Brain pericyte (primary cell): ENCODE measurements around the gene NDUFB5.

Source experiments
- DNase-seq: peaks from one replicate; pipeline ENCODE4 v3.0.0-alpha.2; 2012; ENCODE audit warnings: low read depth, low spot score

NDUFB5 gene

GRCh38 chr3:179604321-179605078, at the start of gene NDUFB5, which contains the start of gene MRPL47:
TSS of gene NDUFB5 (plus strand) at chr3:179604794. CDS start at chr3:179604816, 22 bp downstream.
TSS of gene MRPL47 (minus strand) at chr3:179604638. CDS start at chr3:179604624, 14 bp downstream.
- peak; percentile 83 for DNase-seq

- peak; percentile 43 for DNase-seq
These were observed 45.7 kb upstream of the NDUFB5 start for GRCh38 chr3:179558742-179559364.

- no peak for DNase-seq
These were observed 43.8 kb upstream of the NDUFB5 start for GRCh38 chr3:179560791-179561190.

GRCh38 chr3:179562591-179563270, 41.9 kb upstream of the NDUFB5 start, which contains the start of gene ACTL6A:
TSS of gene ACTL6A (plus strand) at chr3:179562926. CDS start at chr3:179563093, 167 bp downstream.
- peak; percentile 99 for DNase-seq

GRCh38 chr3:179563271-179563783, 41.3 kb upstream of the NDUFB5 start:
- DNase-seq, result peak; percentile 22

- DNase-seq, result no peak
These were observed 39.1 kb upstream of the NDUFB5 start for GRCh38 chr3:179565496-179565895.

GRCh38 chr3:179580992-179581391, 23.6 kb upstream of the NDUFB5 start:
- DNase-seq, result no peak

GRCh38 chr3:179589143-179589542, 15.5 kb upstream of the NDUFB5 start:
- no peak for DNase-seq

GRCh38 chr3:179590669-179591068, 13.9 kb upstream of the NDUFB5 start:
- no peak for DNase-seq

GRCh38 chr3:179591313-179591712, 13.3 kb upstream of the NDUFB5 start:
- DNase-seq, result no peak

- DNase-seq, result no peak
These were observed 5.1 kb upstream of the NDUFB5 start for GRCh38 chr3:179599531-179599930.

GRCh38 chr3:179603321-179603720, 1.3 kb upstream of the NDUFB5 start:
- DNase-seq, result no peak

- DNase-seq, result no peak
These were observed 763 bp upstream of the NDUFB5 start for GRCh38 chr3:179603831-179604230.

- no peak for DNase-seq
These were observed 2.0 kb downstream of the NDUFB5 start for GRCh38 chr3:179606534-179607085.

- DNase-seq, result no peak
These were observed 4.5 kb downstream of the NDUFB5 start for GRCh38 chr3:179608931-179609720.

GRCh38 chr3:179610066-179610465, 5.5 kb downstream of the NDUFB5 start:
- no peak for DNase-seq

- DNase-seq, result no peak
These were observed 9.2 kb downstream of the NDUFB5 start for GRCh38 chr3:179613807-179614206.

- DNase-seq, result no peak
These were observed 11.0 kb downstream of the NDUFB5 start for GRCh38 chr3:179615458-179616173.

- no peak for DNase-seq
These were observed 17.4 kb downstream of the NDUFB5 start for GRCh38 chr3:179622023-179622422.

- DNase-seq, result no peak
These were observed 19.9 kb downstream of the NDUFB5 start for GRCh38 chr3:179624451-179624850.
